OCI-LY3 (cell line): ENCODE data around the gene LMBRD2.
"Not testable (repeated sequence)": the region's sequence is repeated elsewhere in the genome, so short reads cannot be mapped to it uniquely, and the experiment has no call there.

Source experiments
- H2AFZ ChIP-seq: fragments of 200-600, 300-600 bp; shearing (Covaris generic); 2 replicates; pipeline ENCODE4 v1.6.0; 2014; ENCODE audit warnings: antibody characterized with exemption, low read depth, low read length
- H3K27ac ChIP-seq: fragments of 200-600, 300-600 bp; sonication (generic); 2 replicates; pipeline ENCODE4 v1.5.1; 2014; ENCODE audit warnings: mild to moderate bottlenecking, low read length, moderate library complexity, mixed read lengths
- H3K27me3 ChIP-seq: fragments of 200-600, 300-600 bp; sonication (generic); 2 replicates; pipeline ENCODE4 v1.6.1; 2014; ENCODE audit warnings: low read depth, low read length, mixed read lengths
- H3K36me3 ChIP-seq: fragments of 200-600, 300-600 bp; sonication (generic); replicated peaks from 2 replicates; pipeline ENCODE3; 2014; ENCODE audit warnings: low read depth, low read length, mixed read lengths
- H3K4me1 ChIP-seq: fragments of 300-600, 200-600 bp; sonication (generic); 2 replicates; pipeline ENCODE4 v1.6.1; 2014; ENCODE audit warnings: low read length, mixed read lengths
- H3K4me2 ChIP-seq: fragments of 200-600, 300-600 bp; sonication (generic); 2 replicates; pipeline ENCODE4 v1.6.1; 2014; ENCODE audit warnings: low read length, mixed read lengths
- H3K4me3 ChIP-seq: fragments of 300-600, 200-600 bp; sonication (generic); 2 replicates; pipeline ENCODE4 v1.5.1; 2014; ENCODE audit warnings: antibody characterized with exemption, mild to moderate bottlenecking, low read length, moderate library complexity
- H3K79me2 ChIP-seq: fragments of 300-600, 200-600 bp; shearing (Covaris generic); 2 replicates; pipeline ENCODE4 v1.6.1; 2014; ENCODE audit warnings: mild to moderate bottlenecking, low read length, mixed read lengths
- H3K9ac ChIP-seq: fragments of 300-600, 200-600 bp; shearing (Covaris generic); 2 replicates; pipeline ENCODE4 v1.6.0; 2014; ENCODE audit warnings: mild to moderate bottlenecking, low read length, moderate library complexity
- H3K9me3 ChIP-seq: fragments of 200-600, 300-600 bp; shearing (Covaris generic); 2 replicates; pipeline ENCODE4 v1.6.1; 2014; ENCODE audit warnings: low read length, mixed read lengths; ENCODE audit not compliant: insufficient read depth
- H4K20me1 ChIP-seq: fragments of 200-600, 300-600 bp; sonication (generic); 2 replicates; pipeline ENCODE4 v1.6.1; 2016; ENCODE audit warnings: low read length, mixed read lengths; ENCODE audit not compliant: insufficient read depth
- CTCF ChIP-seq: fragments of 200-600, 300-600 bp; sonication (generic); IDR thresholded peaks from 2 replicates; pipeline ENCODE4 v1.5.1; 2014; ENCODE audit warnings: antibody characterized with exemption, low read length, low read depth
- EZH2phosphoT487 ChIP-seq: fragments of 200-600 bp; shearing (Covaris generic); IDR thresholded peaks from 2 replicates; pipeline ENCODE4 v1.6.1; 2018; ENCODE audit warnings: antibody characterized with exemption, mixed run types, low read depth

Gene LMBRD2

DNA sequence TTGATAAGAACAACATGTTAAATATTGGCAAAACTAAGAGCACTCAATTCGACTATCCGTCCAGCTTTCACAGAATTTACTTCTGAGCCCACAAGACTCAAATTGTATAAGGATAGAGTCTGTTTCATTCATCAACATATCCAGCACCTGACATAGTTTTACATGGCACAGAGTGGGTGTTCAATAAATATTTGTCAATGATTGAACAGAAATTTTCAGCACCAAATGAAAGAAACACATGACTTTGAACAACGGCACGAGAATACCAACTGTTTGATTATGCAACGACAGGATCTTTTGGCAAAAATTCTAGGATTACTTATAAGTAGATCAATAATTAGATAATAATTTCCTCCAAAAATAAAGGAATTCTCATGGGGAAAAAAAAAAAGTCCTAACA is 42.1 kb upstream of the LMBRD2 start:
- Histone ChIP-seq H3K79me2 (no peaks in the 10 kb centered on the region), H3K27me3 (no peaks in the 10 kb centered on the region), H3K4me2 (no peak overlapping the region), H3K9me3 (no peaks in the 10 kb centered on the region), H3K4me1 (no peaks in the 10 kb centered on the region), H3K36me3 (peaks cover 4% of the 10 kb centered on the region), H4K20me1 (no peaks in the 10 kb centered on the region), H3K27ac (no peak overlapping the region), H2AFZ (no peak overlapping the region), H3K9ac (no peak overlapping the region), H3K4me3 (no peak overlapping the region)
- TF ChIP-seq CTCF (no peak), EZH2phosphoT487 (no peak)

DNA sequence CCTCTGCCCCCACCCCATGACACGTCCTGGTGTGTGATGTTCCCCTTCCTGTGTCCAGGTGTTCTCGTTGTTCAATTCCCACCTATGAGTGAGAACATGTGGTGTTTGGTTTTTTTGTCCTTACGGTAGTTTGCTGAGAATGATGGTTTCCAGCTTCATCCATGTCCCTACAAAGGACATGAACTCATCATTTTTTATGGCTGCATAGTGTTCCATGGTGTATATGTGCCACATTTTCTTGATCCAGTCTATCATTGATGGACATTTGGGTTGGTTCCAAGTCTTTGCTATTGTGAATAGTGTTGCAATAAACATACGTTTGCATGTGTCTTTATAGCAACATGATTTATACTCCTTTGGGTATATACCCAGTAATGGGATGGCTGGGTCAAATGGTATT is 32.7 kb upstream of the LMBRD2 start:
- H3K36me3 ChIP-seq, H3K4me2 ChIP-seq, H4K20me1 ChIP-seq: not testable (repeated sequence)

DNA sequence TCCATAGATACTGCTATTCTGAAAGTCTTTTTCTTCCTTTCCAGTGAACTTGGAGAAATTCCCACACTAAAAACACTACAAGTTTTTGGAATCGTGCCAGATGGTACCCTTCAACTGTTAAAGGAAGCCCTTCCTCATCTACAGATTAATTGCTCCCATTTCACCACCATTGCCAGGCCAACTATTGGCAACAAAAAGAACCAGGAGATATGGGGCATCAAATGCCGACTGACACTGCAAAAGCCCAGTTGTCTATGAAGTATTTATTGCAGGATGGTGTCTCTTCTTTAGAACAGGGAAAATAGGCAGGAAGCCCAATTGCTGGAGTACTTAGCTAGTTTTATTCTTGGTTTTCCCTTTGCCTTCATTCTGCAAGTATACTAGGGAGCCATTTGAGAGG is 30.1 kb upstream of the LMBRD2 start:
- no peaks in the 10 kb centered on the region for H4K20me1 ChIP-seq
- H3K36me3 ChIP-seq = peaks cover 21% of the 10 kb centered on the region
- no peaks in the 10 kb centered on the region for H3K79me2 ChIP-seq

More for the DNA sequence above, 32.7 kb upstream of the LMBRD2 start:
- not testable (repeated sequence) for H3K27ac ChIP-seq, H2AFZ ChIP-seq, H3K27me3 ChIP-seq, H3K4me3 ChIP-seq, H3K9me3 ChIP-seq, H3K9ac ChIP-seq, H3K4me1 ChIP-seq, H3K79me2 ChIP-seq

GRCh38 chr5:36180556-36181350 is 29.1 kb upstream of the LMBRD2 start:
- H3K27me3 ChIP-seq = no peaks in the 10 kb centered on the region
- no peaks in the 10 kb centered on the region for H3K9me3 ChIP-seq
- H3K27ac ChIP-seq = no peak overlapping the region
- peaks cover 21% of the 10 kb centered on the region for H3K36me3 ChIP-seq
- H4K20me1 ChIP-seq = no peaks in the 10 kb centered on the region
- no peak overlapping the region for H2AFZ ChIP-seq
- no peak overlapping the region for H3K4me3 ChIP-seq
- no peak overlapping the region for H3K4me2 ChIP-seq
- TF ChIP-seq CTCF = no peak
- no peak for TF ChIP-seq EZH2phosphoT487
- H3K4me1 ChIP-seq = peaks cover 11% of the 10 kb centered on the region
- H3K79me2 ChIP-seq = no peaks in the 10 kb centered on the region
- H3K9ac ChIP-seq = no peak overlapping the region

More for the DNA sequence above, 30.1 kb upstream of the LMBRD2 start:
- H3K9ac ChIP-seq = no peak overlapping the region
- H3K9me3 ChIP-seq = no peaks in the 10 kb centered on the region
- no peak overlapping the region for H3K4me3 ChIP-seq
- peaks cover 8% of the 10 kb centered on the region for H3K4me1 ChIP-seq
- H2AFZ ChIP-seq = no peak overlapping the region
- no peak for TF ChIP-seq EZH2phosphoT487
- no peak overlapping the region for H3K4me2 ChIP-seq
- H3K27ac ChIP-seq = no peak overlapping the region
- H3K27me3 ChIP-seq = no peaks in the 10 kb centered on the region

GRCh38 chr5:36179950-36180349 is 28.3 kb upstream of the LMBRD2 start:
- no peak for TF ChIP-seq EZH2phosphoT487
- no peak for TF ChIP-seq CTCF
- Histone ChIP-seq H4K20me1 (no peaks in the 10 kb centered on the region; the same call in 1 of the 2 replicates), H3K9ac (no peak overlapping the region), H3K27ac (no peak overlapping the region), H3K4me2 (no peak overlapping the region), H3K4me1 (peaks cover 11% of the 10 kb centered on the region), H3K9me3 (no peaks in the 10 kb centered on the region), H3K4me3 (no peak overlapping the region), H3K27me3 (no peaks in the 10 kb centered on the region), H3K79me2 (no peaks in the 10 kb centered on the region), H2AFZ (no peak overlapping the region), H3K36me3 (peaks cover 21% of the 10 kb centered on the region)
